ENCODE data around the gene CAVIN4. TPM values are rescaled to one million over a fixed set of nuclear protein-coding genes. Genes with fewer than 3 reads are reported as not detected.

CAVIN4 gene
- total RNA-seq, 1 experiment from 2014 or later, result 1.3 TPM

DNA sequence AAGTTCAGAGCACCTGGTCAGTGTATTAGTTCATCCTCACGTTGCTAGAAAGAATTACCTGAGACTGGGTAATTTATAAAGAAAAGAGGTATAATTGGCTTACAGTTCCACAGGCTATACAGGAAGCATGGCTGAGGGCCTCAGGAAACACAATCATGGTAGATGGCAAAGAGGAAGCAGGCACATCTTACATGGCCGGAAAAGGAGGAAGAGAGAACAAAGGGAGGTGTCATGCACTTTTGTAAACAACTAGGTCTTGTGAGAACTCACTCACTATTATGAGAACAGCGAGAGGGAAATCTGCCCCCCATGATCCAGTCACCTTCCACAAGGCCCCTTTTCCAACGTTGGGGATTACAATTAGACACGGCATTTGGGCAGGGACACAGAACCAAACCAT is 28.8 kb upstream of the CAVIN4 start:
- no peak overlapping the region for H3K27ac ChIP-seq
- no peak overlapping the region for H2AFZ ChIP-seq
- H3F3A ChIP-seq (ENCODE audit: insufficient read depth, low read depth), result no peaks in the 10 kb centered on the region
- POLR2A ChIA-PET (ENCODE audit: unreplicated experiment), result no interaction called here
- BruUV-seq (replicated peaks), result no TSS peak
- no peak for DNase-seq
- no peak overlapping the region for H3K4me2 ChIP-seq
- no peaks in the 10 kb centered on the region for H3K4me1 ChIP-seq (replicated peaks; ENCODE audit: insufficient read depth)
- no peak overlapping the region for H3K4me3 ChIP-seq
- no peaks in the 10 kb centered on the region; the same call in 1 of the 2 replicates for H3K9me2 ChIP-seq (ENCODE audit: insufficient read depth)
- CTCF ChIA-PET, result no interaction called here
- peaks cover 10% of the 10 kb centered on the region; the same call in 1 of the 2 replicates for H3K9me3 ChIP-seq (ENCODE audit: insufficient read depth, low read depth)
- no peaks in the 10 kb centered on the region; the same call in 1 of the 2 replicates for H3K36me3 ChIP-seq (ENCODE audit: low read depth)
- no peaks in the 10 kb centered on the region for H3K79me2 ChIP-seq (ENCODE audit: low read depth)
- H3K27me3 ChIP-seq (ENCODE audit: insufficient read depth, low read depth), result no peaks in the 10 kb centered on the region
- intact Hi-C loops (cut with micrococcal nuclease; ENCODE audit: unreplicated experiment), result no loop called here
- no peaks in the 10 kb centered on the region for H4K20me1 ChIP-seq (ENCODE audit: insufficient read depth)
- TF ChIP-seq, protein P1, sequence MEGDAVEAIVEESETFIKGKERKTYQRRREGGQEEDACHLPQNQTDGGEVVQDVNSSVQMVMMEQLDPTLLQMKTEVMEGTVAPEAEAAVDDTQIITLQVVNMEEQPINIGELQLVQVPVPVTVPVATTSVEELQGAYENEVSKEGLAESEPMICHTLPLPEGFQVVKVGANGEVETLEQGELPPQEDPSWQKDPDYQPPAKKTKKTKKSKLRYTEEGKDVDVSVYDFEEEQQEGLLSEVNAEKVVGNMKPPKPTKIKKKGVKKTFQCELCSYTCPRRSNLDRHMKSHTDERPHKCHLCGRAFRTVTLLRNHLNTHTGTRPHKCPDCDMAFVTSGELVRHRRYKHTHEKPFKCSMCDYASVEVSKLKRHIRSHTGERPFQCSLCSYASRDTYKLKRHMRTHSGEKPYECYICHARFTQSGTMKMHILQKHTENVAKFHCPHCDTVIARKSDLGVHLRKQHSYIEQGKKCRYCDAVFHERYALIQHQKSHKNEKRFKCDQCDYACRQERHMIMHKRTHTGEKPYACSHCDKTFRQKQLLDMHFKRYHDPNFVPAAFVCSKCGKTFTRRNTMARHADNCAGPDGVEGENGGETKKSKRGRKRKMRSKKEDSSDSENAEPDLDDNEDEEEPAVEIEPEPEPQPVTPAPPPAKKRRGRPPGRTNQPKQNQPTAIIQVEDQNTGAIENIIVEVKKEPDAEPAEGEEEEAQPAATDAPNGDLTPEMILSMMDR (conservative IDR thresholded peaks at IDR 0.05), result no peak
- TF ChIP-seq EZH2 (IDR thresholded peaks at IDR 0.05; ENCODE audit: low read depth), result no peak

DNA sequence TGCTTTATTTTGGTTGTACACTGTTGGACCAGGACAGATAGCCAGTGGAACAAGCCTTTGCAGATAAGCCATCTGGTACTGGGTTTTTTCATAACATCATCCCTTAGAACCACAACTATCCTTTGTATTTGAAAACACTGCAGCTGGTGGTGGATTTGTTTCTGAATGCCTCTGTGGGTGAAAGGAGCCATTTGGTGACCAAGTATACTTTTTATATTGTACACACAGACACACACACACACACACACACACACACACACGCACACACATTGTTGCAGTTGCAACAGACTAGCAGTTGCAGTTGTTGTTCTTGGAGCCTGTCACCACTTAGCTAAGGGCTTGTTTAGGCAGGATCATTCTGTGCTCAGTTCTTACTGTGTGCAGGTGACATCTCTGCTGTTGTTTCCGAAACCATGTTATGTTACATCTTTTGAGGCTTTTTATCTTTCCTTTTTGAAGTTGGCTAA is 22.9 kb upstream of the CAVIN4 start:
- ChIA-PET CTCF (no interaction called here), POLR2A (ENCODE audit: unreplicated experiment) (interaction anchor here (0.6 kb wide), 1 partner anchor 203 kb away, joined by 11 read pairs; no protein-coding TSS in a partner anchor)
- H3K27ac ChIP-seq, result no peak overlapping the region
- H4K20me1 ChIP-seq (ENCODE audit: insufficient read depth), result no peaks in the 10 kb centered on the region
- H3K79me2 ChIP-seq (ENCODE audit: low read depth), result no peaks in the 10 kb centered on the region
- H3K9me3 ChIP-seq (ENCODE audit: insufficient read depth, low read depth), result no peaks in the 10 kb centered on the region
- no peak for DNase-seq
- H2AFZ ChIP-seq, result no peak overlapping the region
- no peaks in the 10 kb centered on the region for H3K27me3 ChIP-seq (ENCODE audit: insufficient read depth, low read depth)
- no peaks in the 10 kb centered on the region for H3K4me1 ChIP-seq (replicated peaks; ENCODE audit: insufficient read depth)
- no peak overlapping the region for H3K4me3 ChIP-seq
- H3K36me3 ChIP-seq (ENCODE audit: low read depth), result no peaks in the 10 kb centered on the region
- H3K4me2 ChIP-seq, result no peak overlapping the region
- intact Hi-C loops (cut with micrococcal nuclease; ENCODE audit: unreplicated experiment), result no loop called here
- H3F3A ChIP-seq (ENCODE audit: insufficient read depth, low read depth), result no peaks in the 10 kb centered on the region
- H3K9me2 ChIP-seq (ENCODE audit: insufficient read depth), result no peaks in the 10 kb centered on the region; the same call in 1 of the 2 replicates
- TF ChIP-seq EZH2 (IDR thresholded peaks at IDR 0.05; ENCODE audit: low read depth), result no peak
- TF ChIP-seq, protein P1 (conservative IDR thresholded peaks at IDR 0.05), result no peak
- BruUV-seq (replicated peaks), result no TSS peak

DNA sequence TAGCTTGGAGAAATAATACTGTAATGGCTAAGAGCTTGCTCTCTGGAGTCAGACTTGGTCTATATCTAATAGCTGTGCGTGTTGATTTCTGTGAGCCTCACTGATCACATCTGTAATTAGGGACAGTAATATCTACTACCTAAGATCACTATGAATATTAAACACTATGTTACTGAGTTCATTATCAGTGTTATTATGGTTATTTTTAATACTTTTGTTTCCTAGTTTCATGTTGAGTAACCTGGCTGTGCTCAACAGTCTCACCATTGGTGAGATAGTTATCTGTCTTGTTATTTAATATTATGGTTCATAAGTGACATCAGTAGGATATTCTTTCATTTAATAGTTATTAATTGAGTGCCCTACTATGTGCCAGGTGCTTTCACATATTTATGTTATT is 22.4 kb upstream of the CAVIN4 start:
- no peak overlapping the region for H3K27ac ChIP-seq
- no peak for DNase-seq
- no peaks in the 10 kb centered on the region for H3K36me3 ChIP-seq (ENCODE audit: low read depth)
- no peak overlapping the region for H2AFZ ChIP-seq
- no peak overlapping the region for H3K4me3 ChIP-seq
- H3F3A ChIP-seq (ENCODE audit: insufficient read depth, low read depth), result no peaks in the 10 kb centered on the region
- no peaks in the 10 kb centered on the region for H3K27me3 ChIP-seq (ENCODE audit: insufficient read depth, low read depth)
- H3K4me1 ChIP-seq (replicated peaks; ENCODE audit: insufficient read depth), result no peaks in the 10 kb centered on the region
- no peaks in the 10 kb centered on the region; the same call in 1 of the 2 replicates for H3K9me2 ChIP-seq (ENCODE audit: insufficient read depth)
- TF ChIP-seq EZH2 (IDR thresholded peaks at IDR 0.05; ENCODE audit: low read depth), result no peak
- TF ChIP-seq, protein P1 (conservative IDR thresholded peaks at IDR 0.05), result no peak
- CTCF ChIA-PET, result no interaction called here
- POLR2A ChIA-PET (ENCODE audit: unreplicated experiment), result no interaction called here
- no peaks in the 10 kb centered on the region for H3K9me3 ChIP-seq (ENCODE audit: insufficient read depth, low read depth)
- no TSS peak for BruUV-seq (replicated peaks)
- intact Hi-C loops (cut with micrococcal nuclease; ENCODE audit: unreplicated experiment), result no loop called here
- H3K4me2 ChIP-seq, result no peak overlapping the region
- no peaks in the 10 kb centered on the region for H4K20me1 ChIP-seq (ENCODE audit: insufficient read depth)
- no peaks in the 10 kb centered on the region for H3K79me2 ChIP-seq (ENCODE audit: low read depth)
